Measurements from ENCODE around the gene RAB20.
"Not testable (repeated sequence)": the region's sequence is repeated elsewhere in the genome, so short reads cannot be mapped to it uniquely, and the experiment has no call there.

The RAB20 gene, protein sequence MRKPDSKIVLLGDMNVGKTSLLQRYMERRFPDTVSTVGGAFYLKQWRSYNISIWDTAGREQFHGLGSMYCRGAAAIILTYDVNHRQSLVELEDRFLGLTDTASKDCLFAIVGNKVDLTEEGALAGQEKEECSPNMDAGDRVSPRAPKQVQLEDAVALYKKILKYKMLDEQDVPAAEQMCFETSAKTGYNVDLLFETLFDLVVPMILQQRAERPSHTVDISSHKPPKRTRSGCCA

DNA sequence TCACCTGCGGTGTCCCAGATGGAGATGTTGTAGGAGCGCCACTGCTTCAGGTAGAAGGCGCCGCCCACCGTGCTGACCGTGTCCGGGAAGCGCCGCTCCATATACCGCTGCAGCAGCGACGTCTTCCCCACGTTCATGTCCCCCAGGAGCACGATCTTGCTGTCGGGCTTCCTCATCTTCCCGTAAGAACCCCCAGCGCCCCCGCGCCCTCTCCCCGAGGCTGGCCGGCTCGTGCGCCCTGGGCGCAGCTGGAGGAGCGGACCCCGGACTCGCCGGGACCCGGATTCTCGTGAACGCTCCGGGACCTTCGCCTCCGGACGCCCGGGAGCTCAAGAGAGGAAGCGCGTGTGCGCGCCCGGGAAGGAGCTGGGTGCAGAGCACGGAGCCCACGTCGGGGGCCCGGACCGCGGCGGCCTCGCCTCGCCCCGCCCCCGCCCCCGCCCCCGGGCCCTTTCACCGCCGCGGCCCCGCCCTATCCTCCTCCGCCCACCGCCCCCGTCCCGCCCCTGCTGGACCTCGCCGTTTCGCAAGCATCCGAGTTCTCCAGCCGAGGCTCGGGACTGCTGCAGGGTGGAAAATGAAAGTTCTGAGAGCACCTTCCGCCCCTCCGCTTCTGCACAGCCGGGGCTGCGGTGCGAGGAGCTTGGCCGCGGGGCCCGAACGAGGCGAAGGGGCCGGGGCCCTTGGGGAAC lies at the start of gene RAB20:
TSS of gene RAB20 (minus strand) at position 379 of the 692 bp plus-strand sequence. CDS start at position 176, 203 bp downstream.
- peak; percentile 56 to 57 for DNase-seq

DNA sequence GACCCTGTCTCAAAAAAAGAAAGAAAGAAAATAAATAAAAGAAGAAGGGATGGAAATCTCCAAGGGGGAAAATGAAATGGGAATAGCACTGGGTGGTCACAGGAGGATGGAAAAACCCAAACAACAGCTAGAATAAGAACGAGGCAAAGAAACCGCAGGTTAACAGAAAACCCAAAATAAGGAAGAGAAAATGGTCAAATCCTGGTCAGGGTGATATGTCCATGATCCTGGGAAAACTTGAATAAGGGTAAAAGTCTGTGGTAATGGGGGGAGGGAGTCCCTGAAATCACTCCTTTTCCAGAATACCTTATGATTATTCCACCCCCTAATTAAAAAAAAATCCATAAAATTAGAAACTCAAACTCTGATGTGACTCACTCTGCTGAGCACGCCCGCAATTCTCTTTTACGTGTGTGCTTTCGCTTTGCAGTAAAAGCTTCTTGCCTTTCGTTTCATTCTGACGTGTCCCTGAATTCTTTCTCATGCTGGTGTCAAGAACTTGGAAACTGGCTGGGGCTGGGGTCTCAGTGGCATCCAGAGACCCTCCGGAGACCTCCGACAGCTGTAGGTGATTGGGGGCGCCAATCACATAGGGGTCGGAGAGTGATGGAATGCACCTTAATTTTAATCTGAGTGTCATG lies 49.6 kb upstream of the RAB20 start:
- no peak for DNase-seq

DNA sequence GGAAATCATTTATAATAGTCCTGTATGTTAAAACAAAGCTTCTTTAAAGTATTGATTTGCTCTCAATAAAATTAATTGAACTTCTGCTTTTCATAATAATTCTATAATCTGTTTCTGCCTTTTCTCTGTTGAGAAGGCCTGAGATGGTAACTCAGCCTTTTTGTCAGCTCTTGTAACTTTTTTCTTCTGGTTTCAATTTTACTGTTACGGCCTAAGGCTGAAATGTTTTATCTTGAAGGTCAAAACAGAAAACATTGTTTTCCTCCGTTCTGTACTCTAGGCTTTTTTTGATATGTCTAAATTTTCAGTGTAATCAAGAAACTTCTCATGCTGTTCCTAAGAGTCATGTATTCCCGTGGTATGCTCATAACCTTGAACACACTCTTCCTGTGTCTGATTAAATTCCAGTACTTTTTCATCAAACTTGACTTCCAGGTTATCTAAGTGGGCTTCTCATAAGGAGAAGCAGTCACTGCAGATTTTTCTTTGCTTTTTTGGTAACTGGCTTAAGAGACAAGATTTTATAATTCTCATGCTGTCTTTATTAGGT lies 46.2 kb upstream of the RAB20 start:
- DNase-seq = no peak

DNA sequence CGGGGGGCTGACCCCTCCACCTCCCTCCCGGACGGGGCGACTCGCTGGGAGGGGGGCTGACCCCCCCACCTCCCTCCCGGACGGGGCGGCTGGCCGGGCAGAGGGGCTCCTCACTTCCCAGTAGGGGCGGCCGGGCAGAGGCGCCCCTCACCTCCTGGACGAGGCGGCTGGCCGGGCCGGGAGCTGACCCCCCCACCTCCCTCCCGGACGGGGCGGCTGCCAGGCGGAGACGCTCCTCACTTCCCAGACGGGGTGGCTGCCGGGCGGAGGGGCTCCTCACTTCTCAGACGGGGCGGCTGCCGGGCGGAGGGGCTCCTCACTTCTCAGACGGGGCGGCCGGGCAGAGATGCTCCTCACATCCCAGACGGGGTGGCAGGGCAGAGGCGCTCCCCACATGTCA lies 44.8 kb upstream of the RAB20 start:
- DNase-seq = not testable (repeated sequence)

DNA sequence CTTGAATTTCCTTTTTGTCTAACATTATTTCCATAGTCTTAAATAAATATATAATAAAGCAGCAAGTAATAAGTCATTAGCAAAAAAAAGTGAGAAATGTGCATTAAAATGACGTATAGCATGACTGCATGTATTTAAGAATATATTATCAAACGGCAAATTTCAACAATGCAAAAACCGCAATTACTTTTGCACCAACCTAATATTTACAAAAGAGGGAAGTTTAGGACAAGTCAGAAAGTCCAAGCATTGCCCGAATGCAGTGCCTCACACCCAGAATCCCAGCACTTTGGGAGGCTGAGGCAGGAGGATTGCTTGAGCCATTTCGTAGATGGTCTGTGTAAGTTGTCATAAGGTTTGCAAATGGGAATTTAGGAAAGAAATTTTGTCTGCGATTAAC lies 43.6 kb upstream of the RAB20 start:
- no peak for DNase-seq

DNA sequence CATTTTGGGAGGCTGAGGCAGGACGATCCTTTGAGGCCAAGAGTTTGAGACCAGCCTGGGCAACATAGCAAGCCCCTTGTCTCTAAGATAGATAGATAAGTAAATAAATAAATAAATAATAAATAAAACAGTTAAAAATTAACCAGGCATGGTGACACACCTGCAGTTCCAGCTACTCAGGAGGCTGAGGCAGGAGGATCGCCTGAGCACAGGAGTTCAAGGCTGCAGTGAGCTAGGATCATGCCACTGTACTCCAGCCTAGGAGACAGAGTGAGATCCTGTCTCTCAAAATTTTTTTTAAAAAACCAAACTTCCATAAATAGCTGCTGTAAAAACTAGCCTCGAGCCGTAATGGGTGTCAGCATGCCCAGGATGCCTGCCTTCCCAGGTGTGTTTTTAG lies 39.5 kb upstream of the RAB20 start:
- no peak for DNase-seq

DNA sequence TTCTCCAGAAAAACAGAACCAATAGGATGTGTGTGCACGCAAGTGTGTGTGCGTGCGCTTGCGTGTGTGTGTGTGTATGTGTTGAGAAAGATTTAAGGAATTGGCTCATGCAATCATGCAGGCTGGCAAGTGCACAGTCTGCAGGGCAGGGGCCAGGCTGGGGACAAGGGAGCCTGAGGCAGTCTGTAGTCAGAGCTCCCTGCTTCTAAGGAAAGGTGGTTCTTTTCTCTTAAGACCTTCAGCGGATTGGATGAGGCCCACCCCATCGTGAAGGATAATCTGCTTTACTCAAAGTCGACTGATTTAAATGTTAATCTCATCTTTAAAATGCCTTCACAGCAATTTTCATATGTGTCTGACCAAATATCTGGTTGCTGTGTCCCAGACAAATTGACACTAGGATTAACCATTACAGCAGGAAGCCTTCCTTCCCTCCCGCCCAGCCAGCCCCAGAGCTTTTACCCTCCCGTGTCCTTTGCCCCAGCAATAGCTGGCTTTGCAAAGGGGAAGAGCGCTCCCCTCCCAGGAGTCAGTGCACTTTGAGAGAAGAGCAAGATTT lies 38.8 kb upstream of the RAB20 start:
- DNase-seq = no peak

DNA sequence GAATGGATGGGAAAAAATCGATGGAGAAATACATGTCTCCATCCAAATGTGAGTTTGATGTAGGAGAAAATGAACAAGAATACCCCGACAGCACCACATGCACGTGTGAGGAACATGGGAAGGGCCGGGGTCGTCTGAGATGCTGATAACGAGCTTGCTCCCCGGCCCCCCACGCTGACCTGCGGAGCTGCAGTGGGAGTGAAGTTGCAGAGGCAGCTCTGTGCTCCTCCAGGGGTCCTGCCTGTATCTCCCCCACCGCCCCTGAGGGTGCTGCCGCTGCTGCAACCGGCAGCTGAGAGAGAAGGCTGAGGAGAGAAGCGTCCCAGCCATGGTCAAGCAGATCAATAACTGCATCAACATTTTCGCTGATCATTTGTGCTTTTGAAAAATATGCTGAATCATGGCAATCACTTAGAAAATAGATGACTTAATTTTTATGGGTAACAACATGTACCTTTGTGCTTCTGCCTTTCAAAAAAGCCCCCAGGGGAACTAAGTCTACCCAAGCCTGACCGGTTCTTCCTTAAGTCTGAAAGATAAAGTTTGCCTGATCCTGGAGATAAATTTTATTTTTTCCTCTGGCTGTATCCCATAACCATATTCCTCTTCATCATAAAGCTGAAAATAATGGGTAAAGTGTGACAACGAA lies 35.6 kb upstream of the RAB20 start:
- no peak for DNase-seq

DNA sequence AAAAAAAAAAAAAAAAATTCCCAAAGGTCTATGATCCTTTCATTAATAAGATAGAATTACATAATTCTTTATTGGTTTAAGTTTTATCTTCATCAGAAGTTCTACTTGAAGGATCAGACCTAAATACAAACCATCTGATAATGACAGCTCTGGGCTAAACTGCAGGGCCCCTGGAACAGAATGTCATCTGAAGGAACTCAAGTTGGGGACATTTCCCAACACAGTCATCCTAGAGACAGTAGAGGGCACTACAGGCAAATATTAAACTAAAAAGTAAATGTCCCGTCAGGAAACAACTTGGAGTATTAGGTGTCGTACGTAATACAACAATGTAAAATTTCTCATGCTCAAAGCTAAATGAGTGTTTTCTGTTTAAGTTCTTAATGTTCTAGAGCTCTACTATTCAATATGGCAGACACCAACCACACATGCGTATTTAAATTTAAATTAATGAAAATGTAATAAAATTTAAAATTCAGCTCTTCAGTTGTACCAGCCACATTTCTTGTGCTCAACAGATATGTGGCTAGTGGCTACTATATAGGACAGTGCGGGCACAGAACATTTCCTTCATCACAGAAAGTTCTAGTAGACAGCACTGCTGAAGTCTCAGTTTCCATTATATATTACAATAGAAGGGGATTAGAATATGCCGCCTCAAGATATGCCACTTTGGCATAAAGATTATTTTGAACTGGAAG lies 32.1 kb upstream of the RAB20 start:
- DNase-seq = no peak

DNA sequence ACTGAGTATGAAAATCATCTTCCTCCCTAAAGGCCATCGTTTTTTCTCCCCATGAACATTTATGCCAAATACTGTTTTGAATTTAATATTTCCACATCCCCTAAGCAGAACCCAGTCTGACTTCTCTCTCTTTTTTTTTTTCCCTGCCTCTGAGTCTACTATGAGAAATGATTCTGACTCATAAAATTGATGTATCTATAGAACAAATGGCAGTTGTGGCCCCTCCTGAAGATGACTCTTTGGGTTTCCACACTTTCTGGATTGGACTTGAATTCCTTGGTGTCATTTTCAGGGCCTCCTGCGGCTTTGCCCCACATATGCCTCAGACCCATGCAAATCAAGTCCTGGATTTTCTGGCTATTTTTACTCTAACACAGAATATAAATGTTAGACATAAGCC lies 31.1 kb upstream of the RAB20 start:
- no peak for DNase-seq

DNA sequence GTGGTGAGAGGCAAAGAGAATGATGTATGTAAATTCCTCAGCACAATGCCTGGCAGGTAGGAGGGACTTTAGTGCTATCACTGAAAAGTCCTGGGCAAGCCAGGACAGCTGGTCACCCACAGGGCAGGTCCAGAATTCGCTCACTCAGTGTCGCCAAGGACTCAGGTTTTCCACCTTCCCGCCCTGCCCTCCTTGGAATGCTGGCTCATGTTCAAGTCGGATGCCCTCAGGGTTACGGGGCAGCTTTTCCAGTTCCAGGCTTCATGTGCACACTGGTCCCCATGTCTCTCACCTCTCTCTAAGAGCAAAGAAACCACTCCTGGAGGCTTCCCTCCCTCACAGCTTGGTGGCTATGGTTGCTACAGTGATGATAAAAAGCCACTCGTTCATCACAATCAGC lies 29.1 kb upstream of the RAB20 start:
- DNase-seq = no peak

DNA sequence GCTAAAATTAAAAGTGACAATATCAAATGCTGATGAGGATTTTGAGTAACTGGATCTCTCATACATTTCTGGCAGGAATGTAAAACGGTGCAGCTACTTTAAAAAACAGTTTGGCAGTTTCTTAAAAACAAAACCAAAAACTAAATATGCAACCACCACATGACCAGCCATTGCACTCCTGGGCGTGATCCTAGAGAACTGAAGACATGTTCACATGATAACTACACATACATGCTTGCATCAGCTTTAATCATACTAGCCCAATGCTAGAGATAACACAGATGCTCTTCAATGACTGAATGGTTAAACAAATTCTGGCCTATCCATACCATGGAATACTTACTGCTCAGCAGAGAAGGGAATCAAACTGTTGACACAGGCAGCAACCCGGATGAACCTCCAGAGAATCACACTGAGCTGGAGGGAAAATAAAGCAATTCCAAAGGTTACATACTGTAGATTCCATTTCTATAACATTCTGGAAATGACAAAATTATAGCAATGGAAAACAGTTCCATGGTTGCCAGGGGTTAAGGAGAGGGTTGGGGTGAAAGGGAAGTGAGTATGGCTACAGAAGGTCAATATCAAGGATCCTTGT lies 28.4 kb upstream of the RAB20 start:
- DNase-seq = no peak

DNA sequence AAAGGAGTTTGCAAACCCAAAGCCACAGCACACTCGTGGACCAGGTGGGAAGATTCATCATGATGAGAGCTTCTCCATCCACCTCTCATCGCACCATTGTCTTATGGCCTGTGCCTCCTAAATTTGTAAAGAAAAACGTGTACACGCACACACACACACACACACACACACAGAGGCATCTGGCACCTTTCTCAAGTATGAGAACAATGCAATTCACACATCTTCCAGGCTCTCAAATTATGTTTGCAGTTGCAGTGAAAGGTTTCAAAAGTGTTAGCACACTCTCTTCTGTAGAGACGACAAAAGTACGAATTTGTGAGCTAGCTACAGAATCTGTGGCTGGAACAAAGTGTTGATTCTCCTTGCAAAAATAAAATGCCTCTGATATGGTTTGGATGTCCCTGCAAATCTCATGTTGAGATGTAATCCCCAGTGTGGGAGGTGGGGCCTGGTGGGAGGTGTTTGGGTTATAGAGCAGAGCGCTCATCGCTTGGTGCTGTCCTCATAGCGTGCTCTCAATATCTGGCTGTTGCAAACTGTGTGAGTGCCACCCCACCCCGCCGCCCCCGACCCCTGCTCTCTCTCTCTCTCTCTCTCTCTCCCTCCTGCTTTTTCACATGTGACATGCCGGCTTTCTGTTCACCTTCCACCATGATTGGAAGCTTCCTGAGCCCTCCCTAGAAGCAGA lies 21.8 kb upstream of the RAB20 start:
- DNase-seq = no peak

DNA sequence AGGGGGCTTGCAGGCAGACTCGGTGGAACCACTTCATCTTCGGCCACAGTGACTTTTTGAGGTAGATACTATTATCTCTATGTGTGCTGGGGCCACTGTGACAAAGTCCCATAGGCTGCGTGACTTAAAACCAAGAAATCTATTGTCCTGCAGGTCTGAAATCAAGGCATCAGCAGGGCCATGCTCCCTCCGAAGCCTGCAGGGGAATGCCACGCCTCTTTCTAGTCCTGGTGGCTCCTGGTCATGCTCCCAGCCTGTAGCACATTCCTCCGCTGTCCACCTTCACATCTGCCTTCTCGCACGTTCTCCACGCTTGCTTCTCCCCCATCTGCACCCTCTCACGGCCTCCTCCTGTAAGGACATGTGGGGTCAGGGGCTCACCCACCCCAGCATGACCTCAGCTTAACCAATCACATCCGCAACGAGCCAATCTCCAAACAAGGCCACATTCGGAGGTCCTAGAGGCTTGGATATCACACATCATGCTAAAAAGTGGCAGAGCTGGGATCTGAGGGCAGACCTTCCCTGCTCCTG lies 21.0 kb upstream of the RAB20 start:
- no peak for DNase-seq

DNA sequence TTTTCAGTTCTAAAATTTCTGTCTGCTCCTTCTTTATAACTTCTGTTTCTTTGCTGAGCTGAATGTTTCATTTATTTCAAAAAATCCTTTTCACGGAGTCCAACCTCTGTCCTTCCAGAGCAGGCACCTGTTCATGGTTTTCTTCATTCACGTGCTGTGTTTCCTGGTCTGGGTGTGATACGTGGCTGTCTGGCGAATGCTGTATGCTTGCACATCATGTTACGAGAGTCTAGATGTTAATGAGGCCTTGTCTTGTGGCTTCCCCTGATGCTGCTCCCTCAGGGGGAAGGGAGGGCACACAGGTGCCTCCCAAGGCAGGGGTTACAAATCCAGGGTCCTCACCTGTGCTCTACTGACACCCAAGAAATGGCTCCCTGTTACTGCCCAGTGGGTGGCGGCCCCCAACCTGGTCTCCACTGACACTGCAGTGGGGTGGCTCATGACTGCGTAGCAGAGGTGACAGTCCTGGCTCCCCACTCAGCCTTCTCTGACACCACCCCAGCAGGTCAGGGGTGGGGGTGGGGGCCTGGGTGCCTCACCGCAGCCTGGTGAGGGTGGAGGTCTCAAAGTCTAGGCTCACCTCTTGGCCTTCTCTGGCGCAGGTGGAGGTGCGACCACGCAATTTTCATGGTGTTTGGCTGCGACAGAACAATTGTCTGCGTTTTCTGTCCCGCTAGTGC lies 20.1 kb upstream of the RAB20 start:
- no peak for DNase-seq

DNA sequence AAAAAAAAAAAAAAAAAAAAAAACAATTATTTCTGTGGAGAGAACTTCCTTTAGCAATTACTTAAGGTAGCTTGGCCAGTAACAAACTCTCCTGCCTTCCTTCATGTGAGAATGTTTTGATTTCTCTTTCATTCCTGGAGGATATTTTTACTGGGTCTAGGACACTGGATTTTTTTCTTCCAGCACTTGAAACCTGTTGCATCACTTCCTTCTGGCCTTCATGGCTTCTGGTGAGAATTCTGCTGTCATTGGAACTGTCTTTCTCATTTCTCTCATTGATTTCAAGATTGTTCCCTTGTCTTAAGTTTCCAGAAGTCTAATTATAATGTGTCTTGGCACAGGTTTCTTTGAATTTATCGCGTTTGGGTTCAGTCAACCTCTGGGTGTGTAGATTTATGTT lies 19.3 kb upstream of the RAB20 start:
- no peak for DNase-seq

DNA sequence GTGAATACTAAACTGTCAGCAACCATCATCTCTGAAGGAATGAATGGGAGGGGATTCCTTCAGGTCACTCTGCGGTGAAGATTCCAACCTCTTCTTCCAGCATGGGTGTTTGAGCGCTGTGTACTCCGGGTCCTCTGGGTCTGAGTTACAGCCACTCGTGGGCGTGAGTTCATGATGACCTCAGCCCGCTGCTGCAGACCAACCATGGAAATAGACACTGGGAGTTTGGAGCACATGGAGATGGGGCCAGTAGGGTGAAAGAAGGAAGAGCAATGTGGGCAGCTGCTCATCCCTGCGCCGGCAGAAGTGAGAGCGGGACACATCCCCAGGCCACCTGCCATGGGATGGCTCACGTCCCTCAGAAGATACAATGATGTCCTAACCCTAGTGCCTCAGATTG lies 16.8 kb upstream of the RAB20 start:
- no peak for DNase-seq

DNA sequence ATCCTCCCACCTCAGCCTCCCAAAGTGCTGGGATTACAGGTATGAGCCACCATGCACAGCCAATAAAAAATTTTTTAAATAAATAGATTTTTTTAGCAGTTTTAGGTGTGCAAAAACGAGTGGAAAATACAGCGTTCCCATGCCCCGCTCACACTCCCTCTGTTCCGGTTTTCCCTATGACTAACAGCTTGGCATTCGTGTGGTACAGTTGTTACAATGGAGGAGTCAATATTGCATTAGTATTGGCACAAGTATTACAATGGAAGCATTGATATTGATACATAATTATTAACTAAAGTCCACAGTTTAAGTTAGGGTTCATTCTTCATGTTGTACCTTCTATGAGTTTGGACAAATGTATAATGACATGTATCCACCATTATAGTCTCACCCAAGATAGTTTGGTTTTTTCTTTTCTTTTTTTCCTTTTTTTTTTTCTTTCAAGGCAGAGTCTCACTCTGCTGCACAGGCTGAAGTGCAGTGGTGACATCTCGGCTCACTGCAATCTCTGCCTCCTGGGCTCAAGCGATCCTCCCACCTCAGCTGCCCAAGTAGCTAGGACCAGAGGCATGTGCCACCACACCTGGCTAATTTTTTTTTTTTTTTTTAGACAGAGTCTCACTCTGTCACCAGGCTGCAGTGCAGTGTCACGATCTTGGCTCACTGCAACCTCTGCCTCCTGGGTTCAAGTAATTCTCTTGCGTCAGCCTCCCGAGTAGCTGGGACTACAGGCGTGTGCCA lies 15.4 kb upstream of the RAB20 start:
- DNase-seq = no peak

DNA sequence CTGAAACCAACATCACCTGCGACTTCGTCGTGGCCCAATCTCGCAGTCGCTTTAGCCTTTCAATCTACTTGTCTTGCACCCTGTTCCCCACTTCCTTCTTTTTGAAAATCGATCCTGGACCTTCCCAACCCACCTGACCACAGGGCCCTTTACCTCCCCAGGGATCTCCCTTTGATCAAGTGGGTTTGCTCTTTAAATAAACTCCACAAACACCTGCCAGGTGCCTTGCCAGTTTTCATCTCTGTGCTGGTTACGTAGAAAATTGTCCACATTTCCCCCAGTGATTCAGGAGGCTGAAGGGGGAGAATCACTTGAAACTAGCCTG lies 14.5 kb upstream of the RAB20 start:
- DNase-seq = no peak
